ENCODE data around the gene TBC1D4.

DNA sequence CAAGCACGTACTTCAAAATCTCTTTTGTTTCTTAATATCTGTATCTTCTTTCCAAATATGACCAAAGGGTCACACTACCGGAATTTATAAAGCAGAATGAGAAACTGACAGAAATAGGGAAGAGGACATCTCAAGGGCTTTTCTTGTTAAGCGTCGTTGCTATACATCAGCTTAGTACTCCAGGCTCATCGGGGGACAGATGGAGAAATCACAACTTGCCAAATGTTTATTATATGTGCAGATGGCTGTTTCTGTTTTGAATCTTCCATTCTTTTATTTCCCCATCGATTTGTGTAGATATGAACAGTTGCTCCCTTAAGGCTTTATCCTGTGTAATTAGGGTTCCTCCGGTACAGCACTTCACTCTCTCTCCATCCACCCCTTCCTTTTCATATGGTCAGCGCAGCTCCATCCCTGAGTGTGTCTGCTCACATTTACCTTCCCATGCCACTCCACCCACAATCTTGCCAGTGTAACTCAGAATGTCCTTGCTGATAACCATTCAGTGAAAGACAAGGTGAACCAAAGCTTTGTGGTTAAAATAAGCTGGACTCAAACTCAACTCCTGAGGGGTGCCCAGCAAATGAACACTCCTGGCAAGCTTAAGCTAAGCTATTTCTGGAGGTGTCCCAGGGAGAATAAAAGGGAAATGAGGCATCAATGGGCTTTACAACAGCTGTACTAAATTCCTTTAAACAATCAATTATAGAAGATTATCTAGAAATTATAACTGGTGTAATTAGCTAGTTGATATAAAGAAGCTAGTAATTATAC lies 51.3 kb downstream of the TBC1D4 start:
- TF ChIP-seq CTCF (conservative IDR thresholded peaks at IDR 0.05) (no peak), EZH2 (IDR thresholded peaks at IDR 0.05; ENCODE audit: low read depth) (no peak)
